GM23338 (cell line): ENCODE results near the gene PPP1R18. TPM values are rescaled to one million over a fixed set of nuclear protein-coding genes. Genes with fewer than 3 reads are reported as not detected.

ENCODE experiments used
- ATAC-seq: fragments of 200-7000 bp; cut with Tn5 transposase; 3 replicates; pipeline ENCODE4 v1.9.1; 2020
- DNase-seq: peaks from one replicate; pipeline ENCODE4 v3.0.0-alpha.2; 2015; ENCODE audit warnings: low spot score
- H2AFZ ChIP-seq: fragments of 200-600 bp; sonication (generic); 2 replicates; pipeline ENCODE4 v1.8.0; 2016; ENCODE audit warnings: antibody characterized with exemption, mild to moderate bottlenecking, moderate library complexity
- H3F3A ChIP-seq: fragments of 200-600 bp; sonication (generic); replicated peaks from 2 replicates; pipeline ENCODE4 v1.8.0; 2017; ENCODE audit warnings: antibody characterized with exemption, mixed run types, low read depth
- H3K27ac ChIP-seq: fragments of 200-600 bp; sonication (generic); 2 replicates; pipeline ENCODE4 v1.6.1; 2016; ENCODE audit warnings: low read depth
- H3K27me3 ChIP-seq: fragments of 200-600 bp; sonication (generic); 2 replicates; pipeline ENCODE4 v1.8.0; 2016; ENCODE audit warnings: mild to moderate bottlenecking, mixed run types, moderate library complexity; ENCODE audit not compliant: insufficient read depth
- H3K36me3 ChIP-seq: fragments of 200-600 bp; sonication (generic); 2 replicates; pipeline ENCODE4 v1.8.0; 2016; ENCODE audit warnings: mild to moderate bottlenecking; ENCODE audit not compliant: insufficient read depth
- H3K4me1 ChIP-seq: fragments of 200-600 bp; sonication (generic); 2 replicates; pipeline ENCODE4 v1.8.0; 2016; ENCODE audit warnings: mild to moderate bottlenecking, moderate library complexity; ENCODE audit not compliant: insufficient read depth
- H3K4me2 ChIP-seq: fragments of 200-600 bp; sonication (generic); 2 replicates; pipeline ENCODE4 v1.7.1; 2017; ENCODE audit warnings: mixed run types
- H3K4me3 ChIP-seq: fragments of 200-600 bp; sonication (generic); 2 replicates; pipeline ENCODE4 v1.6.1; 2016; ENCODE audit warnings: mixed run types
- H3K79me2 ChIP-seq: fragments of 200-600 bp; sonication (generic); replicated peaks from 2 replicates; pipeline ENCODE4 v1.8.0; 2017; ENCODE audit warnings: mild to moderate bottlenecking; ENCODE audit not compliant: insufficient read depth
- H3K9me2 ChIP-seq: fragments of 200-600 bp; sonication (generic); 2 replicates; pipeline ENCODE4 v1.8.0; 2017; ENCODE audit not compliant: insufficient read depth
- H4K20me1 ChIP-seq: fragments of 200-600 bp; sonication (generic); replicated peaks from 2 replicates; pipeline ENCODE4 v1.8.0; 2017; ENCODE audit warnings: mild to moderate bottlenecking; ENCODE audit not compliant: insufficient read depth
- H3K27ac Mint-ChIP-seq: 2 replicates; pipeline ENCODE4 v1.8.0; 2020; ENCODE audit warnings: inconsistent platforms, mild to moderate bottlenecking, moderate library complexity, mixed read lengths
- H3K27me3 Mint-ChIP-seq: 3 replicates; pipeline ENCODE4 v1.8.0; 2022; ENCODE audit warnings: low read depth, mild to moderate bottlenecking, moderate library complexity, mixed read lengths, inconsistent platforms; ENCODE audit not compliant: insufficient read depth, poor library complexity
- H3K36me3 Mint-ChIP-seq: 3 replicates; pipeline ENCODE4 v1.8.0; 2021; ENCODE audit warnings: low read depth, mild to moderate bottlenecking, inconsistent platforms, moderate library complexity, mixed read lengths
- H3K4me1 Mint-ChIP-seq: 3 replicates; pipeline ENCODE4 v1.8.0; 2020; ENCODE audit warnings: mild to moderate bottlenecking, inconsistent platforms, mixed read lengths
- H3K4me3 Mint-ChIP-seq: 3 replicates; pipeline ENCODE4 v1.8.0; 2021; ENCODE audit warnings: moderate library complexity, mild to moderate bottlenecking, inconsistent platforms, mixed read lengths
- H3K9me3 Mint-ChIP-seq: 3 replicates; pipeline ENCODE4 v1.8.0; 2020; ENCODE audit warnings: moderate library complexity, mild to moderate bottlenecking, inconsistent platforms, mixed read lengths
- CREB1 ChIP-seq: fragments of 250-450 bp; sonication (Bioruptor Pico); IDR thresholded peaks from 2 replicates; pipeline ENCODE4 v1.5.0; 2020; ENCODE audit warnings: low read depth, mild to moderate bottlenecking, moderate library complexity
- EZH2 ChIP-seq: fragments of 200-600 bp; sonication (generic); IDR thresholded peaks from one replicate; pipeline ENCODE4 v1.8.0; 2017; ENCODE audit warnings: antibody characterized with exemption, mild to moderate bottlenecking, low read depth; ENCODE audit not compliant: unreplicated experiment
- EZH2phosphoT487 ChIP-seq: fragments of 200-600 bp; sonication (generic); IDR thresholded peaks from one replicate; pipeline ENCODE4 v1.8.1; 2018; ENCODE audit warnings: antibody characterized with exemption; ENCODE audit not compliant: unreplicated experiment
- JUNB ChIP-seq: IDR thresholded peaks from one replicate; pipeline ENCODE4 v1.6.1; 2016; ENCODE audit warnings: antibody characterized with exemption; ENCODE audit not compliant: unreplicated experiment
- NANOG ChIP-seq: IDR thresholded peaks from 2 replicates; pipeline ENCODE4 v1.6.1; 2016; ENCODE audit warnings: antibody characterized with exemption, borderline replicate concordance
- POLR2AphosphoS5 ChIP-seq: IDR thresholded peaks from 2 replicates; pipeline ENCODE4 v1.6.1; 2016; ENCODE audit warnings: antibody characterized with exemption, low read depth
- REST ChIP-seq: IDR thresholded peaks from one replicate; pipeline ENCODE4 v1.6.1; 2018; ENCODE audit warnings: antibody characterized with exemption; ENCODE audit not compliant: unreplicated experiment
- STAT1 ChIP-seq: IDR thresholded peaks from one replicate; pipeline ENCODE4 v1.6.1; 2016; ENCODE audit warnings: antibody characterized with exemption; ENCODE audit not compliant: unreplicated experiment
- ZNF114 ChIP-seq: fragments of 250-450 bp; sonication (Bioruptor Pico); IDR thresholded peaks from 2 replicates; pipeline ENCODE4 v1.5.0; 2020; ENCODE audit warnings: mild to moderate bottlenecking, moderate library complexity
- ZNF331 ChIP-seq: fragments of 250-450 bp; sonication (Bioruptor Pico); IDR thresholded peaks from 2 replicates; pipeline ENCODE4 v1.5.0; 2020; ENCODE audit warnings: low read depth, mild to moderate bottlenecking, moderate library complexity
- polyA plus RNA-seq: library from polyadenylated mRNA; unstranded; fragments of >200 nt; fragmentation: Nextera tagmentation; extraction: Ambion mirVana; gene quantifications from 2 replicates; pipeline ENCODE4 v1.2.1, GENCODE V29; 2016
- total RNA-seq: library from RNA; depleted of rRNA; stranded (reverse); fragments of >200 nt; shearing (Covaris generic); gene quantifications from 2 replicates; pipeline ENCODE4 v1.2.3, GENCODE V29; 2014
- TF ChIP-seq, protein P1 (sequence below), 2 experiments: fragments of 200-600 bp in 1 of 2; sonication (generic) in 1 of 2; conservative IDR thresholded peaks; 2 replicates each; pipeline versions ENCODE4 v1.5.1 to v1.6.1; 2016 to 2017; ENCODE audit warnings: antibody characterized with exemption in 2 of 2, low read depth in 2 of 2, mild to moderate bottlenecking in 2 of 2, moderate library complexity in 1 of 2
- TF ChIP-seq, protein P2 (sequence below): IDR thresholded peaks from 2 replicates; pipeline ENCODE4 v1.6.1; 2016; ENCODE audit warnings: antibody characterized with exemption
- TF ChIP-seq, protein P3 (sequence below): fragments of 250-450 bp; sonication (Bioruptor Pico); IDR thresholded peaks from 2 replicates; pipeline ENCODE4 v1.5.0; 2020; ENCODE audit warnings: mild to moderate bottlenecking, moderate library complexity

PPP1R18 gene
- total and polyA plus RNA-seq, 2 experiments from 2014 or later: 17.1 to 19.2 TPM

DNA sequence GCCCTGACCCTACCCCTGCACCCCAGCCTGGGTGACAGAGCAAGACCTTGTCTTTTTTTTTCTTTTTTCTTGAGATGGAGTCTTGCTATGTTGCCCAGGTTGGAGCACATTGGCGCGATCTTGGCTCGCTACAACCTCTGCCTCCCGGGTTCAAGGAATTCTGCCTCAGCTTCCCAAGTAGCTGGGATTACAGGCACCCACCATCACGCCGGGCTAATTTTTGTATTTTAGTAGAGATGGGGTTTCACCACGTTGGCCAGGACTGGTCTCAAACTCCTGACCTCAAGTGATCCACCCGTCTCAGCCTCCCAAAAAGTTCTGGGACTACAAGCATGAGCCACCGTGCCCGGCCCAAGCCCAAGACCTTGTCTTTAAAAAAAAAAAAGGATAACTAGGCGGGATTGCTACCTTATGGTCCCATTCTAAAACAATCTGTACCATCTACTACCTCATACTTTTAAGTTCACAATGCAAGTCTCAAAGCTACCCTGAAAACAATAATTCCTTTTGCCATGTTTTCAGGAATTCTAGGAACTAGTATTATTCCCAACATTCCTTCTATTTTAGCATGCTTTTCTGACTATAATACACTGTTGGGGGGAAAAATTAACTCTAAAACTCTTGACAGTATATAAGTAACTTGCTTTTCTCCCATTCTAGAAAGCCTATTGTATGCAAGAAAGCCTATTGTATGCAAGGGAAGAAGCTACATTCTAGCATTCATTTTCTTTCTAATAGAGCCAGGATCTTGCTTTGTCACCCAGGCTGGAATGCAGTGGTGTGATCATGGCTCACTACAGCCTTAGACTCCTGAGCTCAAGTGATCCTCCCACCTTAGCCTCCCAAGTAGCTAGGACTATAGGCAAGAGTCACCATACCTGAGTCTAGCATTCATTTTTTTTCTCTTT, 40.3 kb upstream of the PPP1R18 start:
- TF ChIP-seq, protein P1, sequence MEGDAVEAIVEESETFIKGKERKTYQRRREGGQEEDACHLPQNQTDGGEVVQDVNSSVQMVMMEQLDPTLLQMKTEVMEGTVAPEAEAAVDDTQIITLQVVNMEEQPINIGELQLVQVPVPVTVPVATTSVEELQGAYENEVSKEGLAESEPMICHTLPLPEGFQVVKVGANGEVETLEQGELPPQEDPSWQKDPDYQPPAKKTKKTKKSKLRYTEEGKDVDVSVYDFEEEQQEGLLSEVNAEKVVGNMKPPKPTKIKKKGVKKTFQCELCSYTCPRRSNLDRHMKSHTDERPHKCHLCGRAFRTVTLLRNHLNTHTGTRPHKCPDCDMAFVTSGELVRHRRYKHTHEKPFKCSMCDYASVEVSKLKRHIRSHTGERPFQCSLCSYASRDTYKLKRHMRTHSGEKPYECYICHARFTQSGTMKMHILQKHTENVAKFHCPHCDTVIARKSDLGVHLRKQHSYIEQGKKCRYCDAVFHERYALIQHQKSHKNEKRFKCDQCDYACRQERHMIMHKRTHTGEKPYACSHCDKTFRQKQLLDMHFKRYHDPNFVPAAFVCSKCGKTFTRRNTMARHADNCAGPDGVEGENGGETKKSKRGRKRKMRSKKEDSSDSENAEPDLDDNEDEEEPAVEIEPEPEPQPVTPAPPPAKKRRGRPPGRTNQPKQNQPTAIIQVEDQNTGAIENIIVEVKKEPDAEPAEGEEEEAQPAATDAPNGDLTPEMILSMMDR (conservative IDR thresholded peaks at IDR 0.05; ENCODE audit: low read depth in 2 of 2): no peak
- TF ChIP-seq REST: no peak
- no peak for TF ChIP-seq EZH2phosphoT487
- TF ChIP-seq EZH2: no peak
- no peak for TF ChIP-seq JUNB
- TF ChIP-seq, protein P2, sequence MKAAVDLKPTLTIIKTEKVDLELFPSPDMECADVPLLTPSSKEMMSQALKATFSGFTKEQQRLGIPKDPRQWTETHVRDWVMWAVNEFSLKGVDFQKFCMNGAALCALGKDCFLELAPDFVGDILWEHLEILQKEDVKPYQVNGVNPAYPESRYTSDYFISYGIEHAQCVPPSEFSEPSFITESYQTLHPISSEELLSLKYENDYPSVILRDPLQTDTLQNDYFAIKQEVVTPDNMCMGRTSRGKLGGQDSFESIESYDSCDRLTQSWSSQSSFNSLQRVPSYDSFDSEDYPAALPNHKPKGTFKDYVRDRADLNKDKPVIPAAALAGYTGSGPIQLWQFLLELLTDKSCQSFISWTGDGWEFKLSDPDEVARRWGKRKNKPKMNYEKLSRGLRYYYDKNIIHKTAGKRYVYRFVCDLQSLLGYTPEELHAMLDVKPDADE: no peak
- TF ChIP-seq ZNF331: no peak
- TF ChIP-seq STAT1: no peak
- TF ChIP-seq CREB1 (CRISPR knock-in tag): no peak
- no peak for TF ChIP-seq ZNF114 (CRISPR knock-in tag)
- TF ChIP-seq POLR2AphosphoS5: no peak
- TF ChIP-seq, protein P3, sequence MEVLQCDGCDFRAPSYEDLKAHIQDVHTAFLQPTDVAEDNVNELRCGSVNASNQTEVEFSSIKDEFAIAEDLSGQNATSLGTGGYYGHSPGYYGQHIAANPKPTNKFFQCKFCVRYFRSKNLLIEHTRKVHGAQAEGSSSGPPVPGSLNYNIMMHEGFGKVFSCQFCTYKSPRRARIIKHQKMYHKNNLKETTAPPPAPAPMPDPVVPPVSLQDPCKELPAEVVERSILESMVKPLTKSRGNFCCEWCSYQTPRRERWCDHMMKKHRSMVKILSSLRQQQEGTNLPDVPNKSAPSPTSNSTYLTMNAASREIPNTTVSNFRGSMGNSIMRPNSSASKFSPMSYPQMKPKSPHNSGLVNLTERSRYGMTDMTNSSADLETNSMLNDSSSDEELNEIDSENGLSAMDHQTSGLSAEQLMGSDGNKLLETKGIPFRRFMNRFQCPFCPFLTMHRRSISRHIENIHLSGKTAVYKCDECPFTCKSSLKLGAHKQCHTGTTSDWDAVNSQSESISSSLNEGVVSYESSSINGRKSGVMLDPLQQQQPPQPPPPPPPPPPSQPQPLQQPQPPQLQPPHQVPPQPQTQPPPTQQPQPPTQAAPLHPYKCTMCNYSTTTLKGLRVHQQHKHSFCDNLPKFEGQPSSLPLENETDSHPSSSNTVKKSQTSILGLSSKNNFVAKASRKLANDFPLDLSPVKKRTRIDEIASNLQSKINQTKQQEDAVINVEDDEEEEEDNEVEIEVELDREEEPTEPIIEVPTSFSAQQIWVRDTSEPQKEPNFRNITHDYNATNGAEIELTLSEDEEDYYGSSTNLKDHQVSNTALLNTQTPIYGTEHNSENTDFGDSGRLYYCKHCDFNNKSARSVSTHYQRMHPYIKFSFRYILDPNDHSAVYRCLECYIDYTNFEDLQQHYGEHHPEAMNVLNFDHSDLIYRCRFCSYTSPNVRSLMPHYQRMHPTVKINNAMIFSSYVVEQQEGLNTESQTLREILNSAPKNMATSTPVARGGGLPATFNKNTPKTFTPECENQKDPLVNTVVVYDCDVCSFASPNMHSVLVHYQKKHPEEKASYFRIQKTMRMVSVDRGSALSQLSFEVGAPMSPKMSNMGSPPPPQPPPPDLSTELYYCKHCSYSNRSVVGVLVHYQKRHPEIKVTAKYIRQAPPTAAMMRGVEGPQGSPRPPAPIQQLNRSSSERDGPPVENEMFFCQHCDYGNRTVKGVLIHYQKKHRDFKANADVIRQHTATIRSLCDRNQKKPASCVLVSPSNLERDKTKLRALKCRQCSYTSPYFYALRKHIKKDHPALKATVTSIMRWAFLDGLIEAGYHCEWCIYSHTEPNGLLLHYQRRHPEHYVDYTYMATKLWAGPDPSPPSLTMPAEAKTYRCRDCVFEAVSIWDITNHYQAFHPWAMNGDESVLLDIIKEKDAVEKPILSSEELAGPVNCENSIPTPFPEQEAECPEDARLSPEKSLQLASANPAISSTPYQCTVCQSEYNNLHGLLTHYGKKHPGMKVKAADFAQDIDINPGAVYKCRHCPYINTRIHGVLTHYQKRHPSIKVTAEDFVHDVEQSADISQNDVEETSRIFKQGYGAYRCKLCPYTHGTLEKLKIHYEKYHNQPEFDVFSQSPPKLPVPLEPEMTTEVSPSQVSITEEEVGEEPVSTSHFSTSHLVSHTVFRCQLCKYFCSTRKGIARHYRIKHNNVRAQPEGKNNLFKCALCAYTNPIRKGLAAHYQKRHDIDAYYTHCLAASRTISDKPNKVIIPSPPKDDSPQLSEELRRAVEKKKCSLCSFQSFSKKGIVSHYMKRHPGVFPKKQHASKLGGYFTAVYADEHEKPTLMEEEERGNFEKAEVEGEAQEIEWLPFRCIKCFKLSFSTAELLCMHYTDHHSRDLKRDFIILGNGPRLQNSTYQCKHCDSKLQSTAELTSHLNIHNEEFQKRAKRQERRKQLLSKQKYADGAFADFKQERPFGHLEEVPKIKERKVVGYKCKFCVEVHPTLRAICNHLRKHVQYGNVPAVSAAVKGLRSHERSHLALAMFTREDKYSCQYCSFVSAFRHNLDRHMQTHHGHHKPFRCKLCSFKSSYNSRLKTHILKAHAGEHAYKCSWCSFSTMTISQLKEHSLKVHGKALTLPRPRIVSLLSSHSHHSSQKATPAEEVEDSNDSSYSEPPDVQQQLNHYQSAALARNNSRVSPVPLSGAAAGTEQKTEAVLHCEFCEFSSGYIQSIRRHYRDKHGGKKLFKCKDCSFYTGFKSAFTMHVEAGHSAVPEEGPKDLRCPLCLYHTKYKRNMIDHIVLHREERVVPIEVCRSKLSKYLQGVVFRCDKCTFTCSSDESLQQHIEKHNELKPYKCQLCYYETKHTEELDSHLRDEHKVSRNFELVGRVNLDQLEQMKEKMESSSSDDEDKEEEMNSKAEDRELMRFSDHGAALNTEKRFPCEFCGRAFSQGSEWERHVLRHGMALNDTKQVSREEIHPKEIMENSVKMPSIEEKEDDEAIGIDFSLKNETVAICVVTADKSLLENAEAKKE (CRISPR knock-in tag): no peak
- TF ChIP-seq NANOG: no peak
- H3K27me3 ChIP-seq: no peaks in the 10 kb centered on the region
- Mint-ChIP-seq H3K9me3 (no peaks in the 10 kb centered on the region; the same call in 2 of the 3 replicates), H3K27me3 (peaks cover 46% of the 10 kb centered on the region), H3K4me3 (no peak overlapping the region), H3K4me1 (peaks cover 30% of the 10 kb centered on the region), H3K36me3 (peaks cover 76% of the 10 kb centered on the region), H3K27ac (no peak overlapping the region)
- H3K27ac ChIP-seq: peak overlapping the region; percentile 63
- no peak overlapping the region for H2AFZ ChIP-seq
- H3K4me1 ChIP-seq: peaks cover 6% of the 10 kb centered on the region
- peaks cover 39% of the 10 kb centered on the region for H3K36me3 ChIP-seq
- no peak overlapping the region for H3K4me3 ChIP-seq
- ATAC-seq (no peak), DNase-seq (no peak)
- no peak overlapping the region for H3K4me2 ChIP-seq
- H3F3A ChIP-seq: peaks cover 73% of the 10 kb centered on the region
- no peaks in the 10 kb centered on the region for H3K9me2 ChIP-seq
- peaks cover 41% of the 10 kb centered on the region for H4K20me1 ChIP-seq
- H3K79me2 ChIP-seq: peaks cover 22% of the 10 kb centered on the region
